Stimulated activated CD4-positive, alpha-beta T cell treated with anti-CD3 and anti-CD28 coated beads, Interleukin-15, amount 100 ng/mL, for 1 hour (primary cell): ENCODE measurements around the gene GGT5.
"Not testable (repeated sequence)": the region's sequence is repeated elsewhere in the genome, so short reads cannot be mapped to it uniquely, and the experiment has no call there.

Experiments used
- DNase-seq, 2 donors: peaks; one replicate each; pipeline ENCODE4 v3.0.0-alpha.2; 2020; ENCODE audit warnings: low read depth in 1 of 2, low spot score in 1 of 2

GGT5 gene, protein sequence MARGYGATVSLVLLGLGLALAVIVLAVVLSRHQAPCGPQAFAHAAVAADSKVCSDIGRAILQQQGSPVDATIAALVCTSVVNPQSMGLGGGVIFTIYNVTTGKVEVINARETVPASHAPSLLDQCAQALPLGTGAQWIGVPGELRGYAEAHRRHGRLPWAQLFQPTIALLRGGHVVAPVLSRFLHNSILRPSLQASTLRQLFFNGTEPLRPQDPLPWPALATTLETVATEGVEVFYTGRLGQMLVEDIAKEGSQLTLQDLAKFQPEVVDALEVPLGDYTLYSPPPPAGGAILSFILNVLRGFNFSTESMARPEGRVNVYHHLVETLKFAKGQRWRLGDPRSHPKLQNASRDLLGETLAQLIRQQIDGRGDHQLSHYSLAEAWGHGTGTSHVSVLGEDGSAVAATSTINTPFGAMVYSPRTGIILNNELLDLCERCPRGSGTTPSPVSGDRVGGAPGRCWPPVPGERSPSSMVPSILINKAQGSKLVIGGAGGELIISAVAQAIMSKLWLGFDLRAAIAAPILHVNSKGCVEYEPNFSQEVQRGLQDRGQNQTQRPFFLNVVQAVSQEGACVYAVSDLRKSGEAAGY

DNA sequence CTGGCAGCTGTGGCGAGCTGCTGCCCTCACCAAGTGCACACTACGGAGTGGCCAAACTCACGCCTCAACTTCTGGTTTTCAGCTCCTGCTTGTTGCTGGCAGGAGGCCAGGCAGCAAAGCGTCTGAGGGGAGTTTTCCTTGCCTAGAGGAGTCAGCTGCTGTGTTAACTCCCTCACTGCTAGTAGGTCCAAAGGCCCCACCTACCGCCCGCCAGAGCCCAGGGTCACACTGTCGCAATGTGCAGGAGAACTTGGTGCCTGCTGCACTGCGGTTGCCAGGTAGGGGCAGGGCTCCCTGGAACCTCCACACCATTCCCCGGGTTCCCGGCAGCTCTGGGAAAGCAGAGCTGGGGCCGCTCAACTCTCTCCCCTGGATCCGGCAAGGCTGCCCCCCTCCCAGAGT lies at the start of gene GGT5:
GGT5 (minus strand) TSS at position 53 of the 402 bp plus-strand sequence. CDS start 357 bp downstream, outside the sequence.
- DNase-seq, result not testable (repeated sequence)

DNA sequence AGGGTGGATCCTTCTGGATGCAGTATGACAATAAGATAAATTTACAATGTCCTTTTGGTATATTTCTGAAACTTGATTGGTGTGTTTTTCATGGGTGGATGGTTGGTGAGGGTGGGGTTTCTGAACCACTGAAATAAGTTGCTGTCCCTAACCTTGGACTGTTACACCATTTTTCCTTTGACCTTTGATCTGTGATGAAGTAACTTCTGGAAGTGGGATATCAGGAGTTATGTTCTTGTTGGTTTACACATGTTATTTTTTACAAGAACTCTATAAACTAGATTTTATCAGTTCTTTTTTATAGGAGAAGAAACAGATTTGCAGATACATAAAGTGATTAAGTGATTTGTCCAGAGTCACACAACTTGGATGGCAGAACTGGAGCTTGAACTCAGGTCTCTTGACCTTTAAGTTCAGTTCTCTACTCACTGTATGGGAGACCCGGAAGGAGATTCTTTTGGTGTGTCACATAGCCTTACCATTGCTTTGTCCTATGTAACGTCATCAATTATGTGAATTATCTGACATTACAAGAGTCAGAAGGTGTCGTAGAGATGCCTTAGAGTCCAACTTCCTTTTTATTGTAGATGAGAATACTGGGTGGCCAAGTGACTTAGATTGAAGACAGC lies 47.4 kb upstream of the GGT5 start:
- DNase-seq, result not testable (repeated sequence)

DNA sequence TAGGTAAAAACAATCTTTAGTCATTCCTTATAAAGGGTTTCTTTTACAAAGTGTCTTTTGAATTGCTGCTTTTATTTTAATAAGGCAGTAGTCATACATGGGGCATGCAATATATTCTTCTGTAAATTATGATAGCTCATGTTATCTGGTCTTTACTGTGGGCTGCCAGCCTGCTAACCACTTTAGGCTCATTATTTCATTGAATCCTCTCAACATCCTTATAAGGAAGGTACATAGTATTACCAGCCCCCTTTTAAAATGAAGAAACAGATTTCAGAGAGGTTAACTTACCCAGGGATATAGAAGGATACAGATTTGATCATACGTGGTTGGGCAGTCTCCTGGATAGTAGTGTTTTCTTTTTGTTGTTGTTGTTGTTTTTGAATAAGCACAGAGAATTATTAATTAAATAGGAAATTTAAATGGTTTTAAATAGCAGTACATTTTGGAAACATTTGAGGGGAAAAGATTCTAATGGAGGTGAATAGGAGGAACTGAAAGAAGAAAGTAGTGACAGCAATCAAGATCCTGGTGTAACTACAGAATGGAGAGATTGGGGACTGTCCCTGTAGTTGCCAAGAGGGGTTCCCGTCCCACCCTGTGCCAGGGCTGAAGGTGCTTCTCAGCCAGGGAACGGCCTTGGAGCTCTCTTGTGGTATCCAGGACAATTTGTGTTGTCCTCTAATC lies 46.8 kb upstream of the GGT5 start:
- DNase-seq, result no peak

DNA sequence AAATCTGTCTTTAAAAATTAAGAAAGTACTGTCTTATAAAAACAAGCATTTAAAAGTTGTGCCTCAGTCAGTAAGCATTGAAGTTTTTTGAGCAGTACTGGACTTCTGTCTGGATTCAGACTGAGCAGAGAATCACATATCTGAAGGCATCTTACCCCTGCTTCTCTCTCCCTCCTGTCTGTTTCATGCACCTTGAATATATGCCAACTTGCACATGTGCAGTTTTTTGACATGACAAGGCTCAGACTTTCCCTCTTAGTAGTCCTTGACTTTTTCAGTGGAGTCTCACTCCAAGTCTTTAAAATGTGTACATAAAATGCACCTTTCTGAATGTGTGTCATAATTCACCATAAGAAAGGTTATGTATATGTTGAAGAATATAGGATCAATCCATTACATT lies 45.6 kb upstream of the GGT5 start:
- DNase-seq, result no peak

DNA sequence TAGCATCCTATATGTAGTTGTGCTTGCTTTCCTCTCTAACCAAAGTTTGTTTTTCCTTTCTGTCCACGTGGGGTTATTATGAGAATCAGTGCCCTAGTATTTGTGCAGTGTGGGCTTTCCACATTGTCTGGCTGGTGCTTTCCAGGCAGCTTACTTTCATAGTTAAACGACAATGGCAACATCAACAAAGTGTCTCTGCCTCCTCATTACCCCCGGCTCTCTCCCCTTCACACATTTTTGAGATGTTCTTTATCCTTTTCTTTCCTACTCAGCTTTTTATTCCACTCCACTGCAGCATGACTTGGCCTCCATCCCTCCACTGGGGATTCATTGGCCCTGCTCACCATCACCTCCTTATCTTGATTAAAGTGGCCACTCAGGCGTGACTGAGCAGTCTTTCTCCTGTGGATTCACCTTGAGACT lies 44.9 kb upstream of the GGT5 start:
- no peak for DNase-seq

DNA sequence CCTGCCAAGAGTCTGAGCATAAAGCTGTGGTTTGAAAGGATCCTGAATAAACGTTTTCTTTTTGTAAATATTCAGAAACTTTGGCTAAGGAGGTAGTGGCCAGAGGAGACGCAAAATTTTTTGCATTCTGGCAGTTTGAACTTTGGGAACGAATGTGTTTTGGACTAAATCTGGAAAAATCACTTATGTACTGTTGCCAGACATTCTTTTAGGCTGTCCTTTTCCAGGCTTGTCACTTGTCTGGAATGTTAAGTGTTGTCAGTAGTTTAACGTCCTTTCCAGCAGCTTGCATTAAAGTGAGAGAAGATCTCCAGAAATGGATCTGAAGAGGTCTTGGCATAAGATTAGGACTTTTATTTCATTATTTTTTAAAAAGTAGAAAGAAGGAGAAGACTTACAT lies 44.2 kb upstream of the GGT5 start:
- DNase-seq, result no peak

DNA sequence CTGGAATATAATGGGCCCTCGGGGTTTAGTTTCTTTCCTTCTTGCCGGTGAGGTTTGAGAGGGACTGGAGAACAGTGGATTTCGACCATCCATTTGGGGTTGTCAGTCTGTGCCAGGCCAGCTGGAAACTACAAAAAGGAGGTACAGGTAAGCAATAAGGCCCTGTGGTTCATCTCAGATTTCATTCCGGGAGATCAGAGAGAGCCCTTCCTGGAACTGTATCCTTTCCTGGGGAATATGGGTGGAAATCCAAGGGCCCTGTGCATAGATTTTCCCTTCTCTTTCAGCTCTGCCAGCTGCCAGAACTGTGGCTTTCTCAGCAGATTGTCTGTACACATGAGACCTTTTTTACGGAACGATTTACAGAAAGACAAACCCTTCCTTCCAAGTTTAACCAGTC lies 42.9 kb upstream of the GGT5 start:
- not testable (repeated sequence) for DNase-seq

DNA sequence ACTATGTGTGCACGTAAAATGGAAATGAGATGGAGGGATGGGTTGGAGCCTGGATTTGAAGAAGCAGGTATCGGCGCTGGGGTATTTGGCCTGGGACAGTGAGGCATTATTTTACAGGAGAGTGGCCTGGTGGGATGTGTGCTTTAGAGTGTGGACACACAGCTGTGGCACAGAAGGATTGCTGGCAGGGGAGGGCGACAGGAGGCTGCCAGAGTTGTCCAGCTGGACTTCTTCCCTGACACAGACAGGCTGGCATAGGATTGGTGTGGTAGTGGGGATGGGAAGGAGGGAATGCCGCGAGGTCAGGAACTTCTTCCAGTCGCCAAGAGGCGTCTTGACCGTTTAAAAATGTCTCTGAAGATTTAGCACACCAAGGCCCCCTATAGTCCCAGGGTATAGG lies 42.3 kb upstream of the GGT5 start:
- DNase-seq, result not testable (repeated sequence)

DNA sequence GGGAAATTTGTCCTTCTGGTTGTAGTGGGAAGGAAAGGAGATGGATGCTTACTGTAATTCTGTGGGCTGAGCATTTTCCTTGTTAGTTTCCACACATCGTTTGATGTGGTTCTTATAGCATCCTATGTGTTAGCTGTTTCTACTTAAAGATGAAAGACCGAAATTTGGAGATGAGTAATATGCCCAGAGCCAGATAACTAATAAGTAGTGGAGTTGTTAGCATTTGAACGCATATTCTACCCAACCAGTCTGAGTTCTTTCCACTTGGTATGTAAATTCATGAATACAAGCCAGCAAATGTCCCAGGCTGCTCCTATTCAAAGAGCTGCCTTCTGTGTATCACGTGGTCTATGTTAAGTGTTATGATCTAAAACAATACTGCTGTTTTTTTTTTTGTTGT lies 40.4 kb upstream of the GGT5 start:
- no peak for DNase-seq

DNA sequence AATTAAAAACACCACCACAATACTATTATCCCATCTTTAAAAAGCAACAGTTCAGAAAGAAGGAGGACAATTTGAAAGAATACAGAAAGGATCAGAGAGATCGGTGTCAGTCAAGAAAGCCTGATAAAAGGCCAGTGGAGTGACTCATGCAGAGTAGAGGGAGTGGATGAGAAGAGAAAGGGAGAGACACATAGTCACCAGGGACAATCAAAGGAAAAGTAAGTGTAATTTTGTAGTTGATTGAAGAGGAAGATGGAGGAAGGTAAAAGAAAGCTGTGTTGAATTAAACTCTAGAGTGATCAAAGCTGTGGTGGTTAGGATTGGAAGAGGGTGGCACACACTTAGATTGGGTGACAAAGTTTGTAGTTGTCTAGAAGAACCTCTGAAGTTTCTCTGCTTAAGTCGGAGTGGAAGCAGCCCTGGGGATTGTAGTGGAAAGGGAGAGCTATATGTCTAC lies 39.9 kb upstream of the GGT5 start:
- DNase-seq, result no peak

DNA sequence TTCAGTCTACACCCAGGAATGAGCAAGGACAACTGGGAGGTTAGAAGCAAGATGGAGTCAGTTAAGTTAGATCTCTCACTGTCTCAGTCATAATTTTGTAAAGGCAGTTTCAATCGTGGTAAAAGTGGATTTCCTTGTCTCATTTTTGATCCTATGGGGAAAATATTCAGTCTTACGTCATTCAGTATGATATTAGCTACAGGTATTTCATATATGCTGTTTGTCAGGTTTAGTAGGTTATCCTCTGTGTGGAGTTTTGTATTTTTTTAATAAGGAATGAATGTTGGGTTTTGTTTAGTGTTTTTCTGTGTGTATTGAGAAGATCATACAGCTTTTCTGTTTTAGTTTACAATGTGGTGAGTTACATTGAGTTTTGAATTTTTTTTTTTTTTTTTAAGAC lies 37.5 kb upstream of the GGT5 start:
- DNase-seq, result no peak

DNA sequence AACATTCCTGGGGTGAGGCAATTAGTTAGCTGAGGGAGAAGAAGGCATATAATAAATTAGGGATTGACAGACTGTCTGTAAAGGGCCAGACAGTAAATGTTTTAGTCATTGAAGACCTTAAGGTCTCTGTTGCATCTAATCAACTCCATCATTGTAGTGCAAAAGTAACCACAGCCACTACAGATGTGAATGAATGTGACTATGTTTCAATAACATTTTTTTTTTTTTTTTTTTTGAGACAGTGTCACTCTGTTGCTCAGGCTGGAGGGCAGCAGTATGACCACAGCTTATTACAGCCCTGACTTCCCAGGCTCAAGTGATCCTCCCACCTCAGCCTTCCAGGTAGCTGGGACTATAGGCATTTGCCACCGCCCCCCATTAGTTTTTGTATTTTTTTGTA lies 35.5 kb upstream of the GGT5 start:
- not testable (repeated sequence) for DNase-seq

DNA sequence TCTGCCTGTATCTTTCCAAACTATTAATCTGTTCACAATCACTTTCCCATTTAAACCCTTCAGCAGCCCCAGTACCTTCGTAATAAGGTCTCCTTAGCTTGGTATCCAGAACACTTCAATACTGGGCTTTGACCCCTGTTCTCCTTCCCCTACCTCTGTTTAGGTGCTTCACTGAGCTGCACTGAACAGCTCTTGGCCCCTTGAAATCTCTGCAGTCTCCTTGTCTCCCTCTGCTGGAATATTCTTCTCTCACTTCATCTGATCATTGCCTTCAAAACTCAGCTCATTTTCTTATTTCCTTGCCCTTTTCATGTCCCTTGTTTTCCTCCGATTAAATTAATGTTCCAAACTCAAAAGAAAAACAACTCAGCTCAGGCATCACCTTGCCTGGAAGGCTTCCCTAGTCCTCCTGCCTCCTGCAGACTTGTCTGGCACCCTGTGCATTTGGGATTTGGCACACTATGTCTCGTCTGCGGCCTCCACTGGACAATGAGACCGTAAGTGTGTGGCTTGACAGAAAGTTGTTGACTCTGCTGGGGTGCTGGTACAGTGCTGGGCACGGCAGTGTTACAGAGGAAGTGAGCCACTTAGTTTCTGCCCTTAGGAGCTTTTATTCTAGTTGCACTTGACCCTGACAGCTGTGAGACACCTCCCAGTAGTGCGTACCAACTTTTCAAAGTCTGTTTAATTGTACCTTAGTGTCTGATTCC lies 30.0 kb upstream of the GGT5 start:
- DNase-seq, result not testable (repeated sequence)

DNA sequence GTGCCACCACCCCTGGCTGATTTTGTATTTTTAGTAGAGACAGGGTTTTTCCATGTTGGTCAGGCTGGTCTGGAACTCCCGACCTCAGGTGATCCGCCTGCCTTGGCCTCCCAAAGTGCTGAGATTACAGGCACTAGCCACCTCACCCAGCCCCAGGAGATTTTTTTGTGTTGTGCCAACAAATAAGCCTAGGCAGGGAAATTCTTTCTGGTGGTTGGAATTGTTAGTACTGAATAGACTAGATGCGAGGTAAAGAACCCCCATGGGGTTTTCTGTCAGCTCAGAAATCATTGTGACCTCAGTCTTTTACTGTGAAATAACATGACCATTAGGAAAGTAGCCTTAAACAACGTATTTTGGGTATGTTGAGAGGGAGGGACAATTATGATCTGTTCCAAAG lies 29.0 kb upstream of the GGT5 start:
- not testable (repeated sequence) for DNase-seq

DNA sequence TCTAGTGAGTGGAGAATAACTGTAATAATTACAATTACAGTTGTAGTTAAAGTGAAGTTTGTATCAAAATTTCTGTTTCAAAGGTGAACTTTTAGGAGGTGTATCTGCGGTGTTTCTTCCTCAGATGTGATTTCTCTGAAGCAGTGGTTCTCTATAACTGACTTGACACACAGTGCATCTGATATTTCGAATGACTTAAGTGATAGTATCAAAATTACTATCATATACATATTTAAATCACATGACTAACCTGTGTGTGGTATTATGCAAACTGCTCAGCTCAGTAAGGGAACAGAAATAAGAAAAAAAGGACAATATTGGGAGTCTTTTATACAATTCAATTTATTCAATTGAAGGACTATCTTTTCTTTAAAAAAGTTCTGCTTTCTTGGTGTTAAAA lies 28.1 kb upstream of the GGT5 start:
- DNase-seq, result not testable (repeated sequence)

DNA sequence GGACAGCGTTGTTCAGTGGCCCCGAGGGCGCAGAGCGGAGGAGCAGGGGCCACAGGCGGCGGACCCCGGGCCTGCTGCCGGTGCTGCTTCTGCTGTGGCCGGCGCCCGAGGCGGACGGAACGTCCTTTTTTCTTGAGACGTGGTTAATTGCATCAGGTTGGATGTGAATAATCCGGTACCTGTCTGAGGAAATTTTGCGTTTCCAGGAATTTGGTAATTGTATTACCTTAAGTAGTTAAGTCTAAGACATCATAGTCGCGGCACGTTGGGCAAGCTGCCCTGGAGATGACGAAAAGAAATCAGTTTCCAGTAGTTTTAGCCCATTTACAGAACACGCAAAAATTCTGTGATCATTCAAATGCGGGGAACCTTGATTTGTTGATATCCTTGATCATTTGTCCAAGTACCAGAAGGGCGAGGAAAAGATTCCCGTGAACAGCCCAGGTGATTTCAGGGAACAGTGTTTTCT lies 26.5 kb upstream of the GGT5 start:
- DNase-seq, result no peak

DNA sequence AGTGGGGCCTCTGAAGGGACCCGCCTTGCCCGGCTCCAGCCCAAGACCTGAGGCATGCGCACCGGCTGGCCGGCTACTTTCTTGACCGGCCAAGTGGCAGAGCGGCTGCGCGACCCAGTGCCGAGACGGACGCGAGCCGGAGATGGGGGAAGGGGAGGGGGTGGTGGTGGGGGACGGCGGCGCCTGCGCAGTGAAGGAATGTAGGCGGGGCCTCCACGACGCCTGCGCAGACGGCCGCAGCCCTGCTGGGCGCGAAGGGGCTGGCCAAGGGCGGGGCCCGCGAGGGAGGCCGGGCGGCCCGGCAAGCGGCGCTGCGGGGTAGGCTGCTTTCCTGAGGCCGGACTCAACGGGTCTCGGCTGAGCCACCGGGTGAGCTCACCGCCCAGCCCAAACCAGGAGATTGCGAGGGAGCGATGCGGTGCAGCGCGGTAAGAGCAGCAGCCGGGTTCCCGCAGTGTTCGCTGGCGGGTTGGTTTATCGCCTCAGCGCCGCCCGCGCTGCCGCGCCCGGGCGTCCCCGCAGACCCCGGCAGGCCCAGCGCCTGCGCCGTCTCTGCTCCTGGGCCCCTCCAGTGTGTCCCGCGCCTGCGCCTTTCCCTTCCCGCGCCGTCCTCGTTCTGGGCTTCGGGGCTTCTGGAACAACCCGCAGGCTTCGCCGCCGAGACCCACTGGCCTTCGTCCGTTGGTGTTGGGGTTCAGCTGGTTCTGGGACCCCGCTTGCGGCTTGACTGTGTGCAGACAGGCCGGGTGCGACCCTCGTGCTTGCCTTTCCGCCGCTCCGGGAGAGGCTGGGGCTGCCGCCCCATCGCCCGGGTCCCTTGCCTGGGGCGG lies 25.9 kb upstream of the GGT5 start, which contains the start of gene SPECC1L:
SPECC1L (plus strand) TSS at position 276 of the 830 bp plus-strand sequence. CDS start 31,401 bp downstream, outside the sequence.
- DNase-seq, result peak; percentile 88 to 89

DNA sequence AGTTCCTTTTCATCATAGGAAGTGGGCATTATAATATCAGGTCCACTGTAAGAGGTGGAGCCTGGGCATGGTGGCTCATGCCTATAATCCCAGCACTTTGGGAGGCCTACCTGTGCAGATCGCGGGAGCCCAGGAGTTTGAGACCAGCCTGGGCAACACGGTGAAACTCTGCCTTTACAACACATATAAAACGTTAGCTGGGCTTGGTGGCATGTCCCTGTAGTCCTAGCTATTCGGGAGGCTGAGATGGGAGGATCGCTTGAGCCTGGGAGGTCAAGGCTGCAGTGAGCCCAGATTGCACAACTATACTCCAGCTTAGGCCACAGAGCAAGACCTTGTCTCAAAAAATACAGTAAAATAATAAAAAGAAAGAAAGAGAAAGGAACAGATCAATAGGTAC lies 21.6 kb upstream of the GGT5 start:
- DNase-seq, result not testable (repeated sequence)

DNA sequence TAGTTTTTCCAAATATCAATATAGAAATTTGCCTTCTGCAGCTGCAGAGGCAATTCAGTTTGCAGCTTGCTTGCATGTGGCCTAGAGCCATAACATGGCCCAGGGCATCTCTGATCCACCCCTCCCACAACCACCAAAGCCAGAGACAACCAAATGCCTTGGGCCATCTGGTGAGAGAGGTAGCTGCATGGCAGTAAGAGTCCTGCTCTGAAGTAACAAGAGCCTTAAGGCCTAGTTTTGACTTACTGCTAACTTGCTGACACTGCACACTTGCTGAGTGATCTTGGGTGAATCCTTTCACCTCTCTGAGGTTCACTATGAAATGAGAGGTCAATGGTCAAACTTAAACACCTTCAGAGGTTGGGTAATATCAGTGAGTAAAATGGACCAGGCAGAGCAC lies 20.9 kb upstream of the GGT5 start:
- no peak for DNase-seq
